Breast epithelium (tissue), 3 donors: Measurements from ENCODE around the gene SDHAF1.

Source experiments
- POLR2AphosphoS5 ChIP-seq, 3 donors: sonication (generic); formaldehyde crosslinking; IDR thresholded peaks; one replicate each; pipeline ENCODE4 v1.6.1; 2017; ENCODE audit warnings: antibody characterized with exemption in 3 of 3
- TF ChIP-seq, protein P1 (sequence below), 3 donors: fragments of 450-650 bp; IDR thresholded peaks; one replicate each; pipeline ENCODE4 v1.5.1; 2016 to 2017; ENCODE audit warnings: antibody characterized with exemption in 3 of 3, mild to moderate bottlenecking in 3 of 3, moderate library complexity in 3 of 3

DNA sequence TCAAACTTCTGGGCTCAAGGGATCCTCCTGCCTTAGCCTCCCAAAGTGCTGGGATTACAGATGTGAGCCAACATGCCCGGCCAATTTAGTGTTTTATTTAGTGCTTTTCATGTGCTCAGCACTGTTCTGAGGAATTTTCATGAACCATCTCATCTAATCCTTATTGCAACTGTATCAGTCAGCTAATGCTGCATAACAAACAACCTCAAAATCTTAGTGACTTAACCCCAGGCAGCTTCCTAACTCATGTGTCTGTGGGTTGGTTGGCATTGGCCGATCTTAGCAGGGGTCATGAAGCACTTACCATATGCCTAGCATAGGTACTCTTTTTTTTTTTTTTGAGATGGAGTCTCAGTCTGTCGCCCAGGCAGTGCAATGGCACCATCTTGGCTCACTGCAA, 6.2 kb upstream of the SDHAF1 start:
- no peak for TF ChIP-seq POLR2AphosphoS5 (IDR thresholded peaks at IDR 0.05)
- TF ChIP-seq, protein P1, sequence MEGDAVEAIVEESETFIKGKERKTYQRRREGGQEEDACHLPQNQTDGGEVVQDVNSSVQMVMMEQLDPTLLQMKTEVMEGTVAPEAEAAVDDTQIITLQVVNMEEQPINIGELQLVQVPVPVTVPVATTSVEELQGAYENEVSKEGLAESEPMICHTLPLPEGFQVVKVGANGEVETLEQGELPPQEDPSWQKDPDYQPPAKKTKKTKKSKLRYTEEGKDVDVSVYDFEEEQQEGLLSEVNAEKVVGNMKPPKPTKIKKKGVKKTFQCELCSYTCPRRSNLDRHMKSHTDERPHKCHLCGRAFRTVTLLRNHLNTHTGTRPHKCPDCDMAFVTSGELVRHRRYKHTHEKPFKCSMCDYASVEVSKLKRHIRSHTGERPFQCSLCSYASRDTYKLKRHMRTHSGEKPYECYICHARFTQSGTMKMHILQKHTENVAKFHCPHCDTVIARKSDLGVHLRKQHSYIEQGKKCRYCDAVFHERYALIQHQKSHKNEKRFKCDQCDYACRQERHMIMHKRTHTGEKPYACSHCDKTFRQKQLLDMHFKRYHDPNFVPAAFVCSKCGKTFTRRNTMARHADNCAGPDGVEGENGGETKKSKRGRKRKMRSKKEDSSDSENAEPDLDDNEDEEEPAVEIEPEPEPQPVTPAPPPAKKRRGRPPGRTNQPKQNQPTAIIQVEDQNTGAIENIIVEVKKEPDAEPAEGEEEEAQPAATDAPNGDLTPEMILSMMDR (IDR thresholded peaks at IDR 0.05) = no peak
